ENCODE measurements around the gene TJP2.

- TF ChIP-seq CTCF (IDR thresholded peaks at IDR 0.05; ENCODE audit: poor library complexity, severe bottlenecking): no peak
- TF ChIP-seq EZH2 (IDR thresholded peaks at IDR 0.05; ENCODE audit: borderline replicate concordance, insufficient read depth, low read length, poor library complexity, severe bottlenecking): no peak
- TF ChIP-seq POLR2AphosphoS5 (IDR thresholded peaks at IDR 0.05): no peak
- no peak for TF ChIP-seq MXI1 (conservative IDR thresholded peaks at IDR 0.05; ENCODE audit: poor library complexity, severe bottlenecking)
- TF ChIP-seq REST (IDR thresholded peaks at IDR 0.05; ENCODE audit: borderline replicate concordance): no peak
- TF ChIP-seq SMC3 (conservative IDR thresholded peaks at IDR 0.05; ENCODE audit: poor library complexity): no peak
- TF ChIP-seq TAF1 (IDR thresholded peaks at IDR 0.05; ENCODE audit: low read depth): no peak
- TF ChIP-seq RAD21 (conservative IDR thresholded peaks at IDR 0.05): no peak
- TF ChIP-seq EP300 (conservative IDR thresholded peaks at IDR 0.05; ENCODE audit: poor library complexity, severe bottlenecking): no peak
Observed at GRCh38 chr9:69313175-69313574, 139.1 kb downstream of the TJP2 start.

Data from neural cell (in vitro differentiated cells).